HT1080 (cell line): ENCODE data around the gene HEY2. TPM values are rescaled to one million over a fixed set of nuclear protein-coding genes. Genes with fewer than 3 reads are reported as not detected.
"Not testable (repeated sequence)": the region's sequence is repeated elsewhere in the genome, so short reads cannot be mapped to it uniquely, and the experiment has no call there.

Experiments used
- DNase-seq: peaks from one replicate; pipeline ENCODE4 v3.0.0-alpha.2; 2015; ENCODE audit warnings: low read depth
- total RNA-seq: library from RNA; depleted of rRNA; stranded (reverse); fragments of >200 nt; shearing (Covaris generic); gene quantifications from 2 replicates; pipeline ENCODE4 v1.2.3, GENCODE V29; 2014

HEY2 gene
- total RNA-seq, 1 experiment from 2014 or later: 0.16 TPM

GRCh38 chr6:125766641-125767040 lies 17.2 kb downstream of the HEY2 start:
- no peak for DNase-seq

GRCh38 chr6:125769147-125769783 lies 19.8 kb downstream of the HEY2 start:
- no peak for DNase-seq

- no peak for DNase-seq
These were observed 24.2 kb downstream of the HEY2 start for GRCh38 chr6:125773387-125774341.

DNA sequence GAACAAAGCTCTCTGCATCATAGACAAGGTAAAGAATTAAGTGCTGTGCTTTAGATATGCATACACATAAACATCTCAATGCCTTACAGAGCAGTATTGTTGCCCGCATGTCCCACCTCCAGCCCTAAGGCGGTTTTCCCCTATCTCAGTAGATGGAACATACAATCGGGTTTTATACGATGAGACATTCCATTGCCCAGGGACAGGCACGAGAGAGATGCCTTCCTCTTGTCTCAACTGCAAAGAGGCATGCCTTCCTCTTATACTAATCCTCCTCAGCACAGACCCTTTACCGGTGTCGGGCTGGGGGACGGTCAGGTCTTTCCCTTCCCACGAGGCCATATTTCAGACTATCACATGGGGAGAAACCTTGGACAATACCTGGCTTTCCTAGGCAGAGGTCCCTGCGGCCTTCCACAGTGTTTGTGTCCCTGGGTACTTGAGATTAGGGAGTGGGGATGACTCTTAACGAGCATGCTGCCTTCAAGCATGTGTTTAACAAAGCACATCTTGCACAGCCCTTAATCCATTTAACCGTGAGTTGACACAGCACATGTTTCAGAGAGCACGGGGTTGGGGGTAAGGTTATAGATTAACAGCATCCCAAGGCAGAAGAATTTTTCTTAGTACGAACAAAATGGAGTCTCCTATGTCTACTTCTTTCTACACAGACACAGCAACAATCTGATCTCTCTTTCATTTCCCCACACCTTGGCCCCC lies 26.8 kb downstream of the HEY2 start:
- DNase-seq: not testable (repeated sequence)

DNA sequence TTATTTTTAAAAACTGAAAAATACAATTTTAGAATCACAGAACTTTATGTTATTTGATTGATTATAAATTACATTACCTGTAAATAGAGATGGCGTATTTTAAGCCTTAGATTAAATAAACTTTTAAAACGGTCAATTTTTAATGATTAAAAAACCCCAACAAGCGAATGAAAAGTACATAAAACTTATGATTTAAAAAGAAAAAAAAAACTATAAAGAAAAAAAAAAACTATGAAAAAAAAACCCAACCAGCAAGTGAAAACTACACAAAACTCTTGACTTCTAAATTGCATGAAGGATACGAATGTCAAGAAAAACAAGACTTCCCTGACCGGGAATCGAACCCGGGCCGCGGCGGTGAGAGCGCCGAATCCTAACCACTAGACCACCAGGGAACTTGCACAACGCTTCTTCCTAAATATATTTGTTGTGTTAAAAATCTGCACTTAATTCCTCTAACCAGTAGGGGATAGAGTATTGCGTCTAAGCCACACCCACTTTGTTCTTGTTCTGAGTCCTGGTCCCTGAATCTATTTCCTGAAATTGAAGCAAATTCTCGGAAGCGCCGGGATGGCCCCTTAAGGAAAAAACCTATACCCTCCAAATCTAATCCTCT lies 30.6 kb downstream of the HEY2 start:
- DNase-seq: peak; percentile 93

- DNase-seq: peak; percentile 72
These were observed 31.3 kb downstream of the HEY2 start for GRCh38 chr6:125780540-125781313.

DNA sequence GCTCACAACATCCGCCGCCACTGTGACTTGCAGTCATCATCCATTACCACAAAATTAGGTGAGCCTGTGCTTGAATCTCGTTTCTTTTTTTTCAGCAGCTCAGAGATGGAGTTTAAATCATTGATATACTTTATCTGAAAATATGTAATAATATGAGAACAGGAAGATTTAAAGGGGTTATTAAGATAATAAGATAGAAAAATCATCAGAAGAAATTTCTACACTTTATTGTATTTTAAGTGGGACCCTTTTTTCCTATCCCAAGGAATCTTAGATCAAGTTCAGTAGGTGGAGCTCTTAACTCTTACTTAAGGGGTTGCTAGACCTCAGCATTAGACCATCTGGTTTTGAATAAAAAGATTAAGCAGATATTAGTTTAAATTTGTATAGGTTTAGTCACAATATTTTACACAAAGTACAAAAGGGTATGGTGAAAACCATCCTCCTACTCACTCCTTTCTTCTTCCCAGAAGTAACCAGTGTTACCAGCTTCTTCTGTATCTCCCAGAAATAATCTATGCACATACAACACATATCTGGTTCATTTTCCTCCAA lies 32.0 kb downstream of the HEY2 start:
- DNase-seq: peak; percentile 68

DNA sequence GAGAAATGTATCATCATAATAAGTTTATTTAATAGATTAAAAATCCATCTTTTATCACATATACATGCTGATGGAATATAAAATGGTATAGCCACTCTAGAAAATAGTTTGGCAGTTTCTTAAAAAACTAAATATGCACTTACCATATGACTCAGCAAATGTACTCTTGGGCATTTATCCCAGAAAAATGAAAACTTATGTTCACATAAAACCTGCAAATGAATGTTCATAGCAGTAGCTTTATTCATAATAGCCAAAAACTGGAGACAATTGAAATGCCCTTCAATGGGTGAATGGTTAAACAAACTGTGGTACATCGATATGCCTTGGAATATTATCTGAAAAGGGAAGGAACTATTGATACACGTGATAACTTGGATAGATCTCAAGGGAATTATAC lies 34.9 kb downstream of the HEY2 start:
- no peak for DNase-seq

DNA sequence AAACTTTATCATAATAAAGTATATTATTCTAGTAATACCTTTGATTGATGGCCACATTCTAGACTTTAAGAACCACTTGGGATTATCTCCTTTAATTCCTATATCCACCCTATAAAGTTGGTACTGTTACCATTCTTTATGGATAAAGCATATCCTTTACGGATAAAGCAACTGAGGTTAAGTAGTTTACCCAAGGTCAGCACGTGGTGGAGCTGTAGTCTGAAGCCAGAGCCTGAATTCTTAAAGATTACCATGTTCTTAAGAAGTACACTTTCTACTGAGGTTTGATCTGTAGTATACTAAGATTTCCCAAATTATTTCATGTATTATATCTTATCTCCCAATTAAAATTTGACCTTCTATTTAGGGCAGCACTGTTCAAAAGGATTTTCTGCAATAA lies 38.4 kb downstream of the HEY2 start:
- DNase-seq: no peak

- no peak for DNase-seq
These were observed 39.7 kb downstream of the HEY2 start for GRCh38 chr6:125789167-125789566.

GRCh38 chr6:125789576-125790357 lies 40.3 kb downstream of the HEY2 start:
- DNase-seq: no peak

- peak; percentile 76 for DNase-seq
These were observed 41.1 kb downstream of the HEY2 start, which contains the start of gene NCOA7 for GRCh38 chr6:125790358-125791150. Gene NCOA7, plus strand, starts transcription at chr6:125790960. Its CDS starts 24,395 bp downstream, at chr6:125815355.

DNA sequence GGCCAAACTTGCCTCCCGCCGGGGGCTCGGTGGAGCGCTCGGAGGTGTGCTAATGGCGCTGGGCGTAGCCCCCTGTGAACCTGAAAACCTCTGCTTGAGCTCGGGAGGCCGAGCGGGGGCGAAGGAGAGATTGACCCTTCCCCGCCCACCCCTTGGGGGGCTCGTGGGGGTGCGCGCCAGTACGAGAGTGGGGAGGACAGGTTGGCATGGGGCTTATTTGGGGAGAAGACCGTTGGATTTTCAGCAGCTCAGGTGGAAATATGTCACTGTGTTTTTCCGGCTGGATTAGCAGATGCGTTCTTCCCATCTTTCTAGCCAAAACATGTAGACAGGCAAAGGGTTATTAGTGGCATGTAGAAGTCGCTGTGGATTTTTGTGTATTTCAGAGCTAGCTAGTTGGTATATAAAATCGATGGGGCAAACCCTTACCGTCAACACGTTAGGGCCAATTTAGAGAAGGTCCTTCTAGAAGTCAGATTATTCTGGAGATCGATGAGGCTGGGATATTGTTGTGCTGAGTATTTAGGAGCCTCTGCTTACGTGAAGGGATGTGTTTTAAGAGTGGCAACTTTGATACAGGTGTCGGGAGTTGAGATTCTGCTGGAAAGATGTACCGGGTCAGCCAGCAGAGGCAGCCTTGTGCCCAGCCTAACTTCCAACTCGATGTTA lies 41.9 kb downstream of the HEY2 start:
- peak; percentile 66 for DNase-seq

DNA sequence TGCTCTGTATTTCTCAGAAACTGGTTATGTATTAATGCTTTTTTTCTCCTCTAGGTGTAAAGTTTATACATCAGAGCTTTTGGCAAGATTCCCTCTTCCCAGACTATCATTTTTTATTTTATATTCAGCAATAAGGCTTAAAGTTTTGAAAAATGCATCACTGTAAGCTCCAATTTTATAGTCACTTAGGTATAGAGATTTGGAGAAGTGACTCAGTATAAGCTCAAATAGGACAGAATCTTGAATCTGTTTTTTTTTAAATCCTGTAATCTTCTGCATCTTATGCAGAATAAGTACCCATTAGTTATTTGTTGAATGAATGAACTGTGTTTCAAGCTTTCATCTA lies 42.4 kb downstream of the HEY2 start:
- no peak for DNase-seq

- DNase-seq: no peak
These were observed 42.7 kb downstream of the HEY2 start for GRCh38 chr6:125792172-125792571.

- DNase-seq: no peak
These were observed 43.2 kb downstream of the HEY2 start for GRCh38 chr6:125792680-125793079.

GRCh38 chr6:125793280-125793679 lies 43.8 kb downstream of the HEY2 start:
- DNase-seq: no peak

- no peak for DNase-seq
These were observed 44.4 kb downstream of the HEY2 start for GRCh38 chr6:125793863-125794262.
